Measurements from ENCODE around the gene ATMIN. TPM values are rescaled to one million over a fixed set of nuclear protein-coding genes. Genes with fewer than 3 reads are reported as not detected.

ATMIN gene
- total RNA-seq, 5 donors from 2014 or later (not counting 1 experiment from before 2014, with no cell fraction given): 30.2 to 36.2 (median 31.8) TPM

DNA sequence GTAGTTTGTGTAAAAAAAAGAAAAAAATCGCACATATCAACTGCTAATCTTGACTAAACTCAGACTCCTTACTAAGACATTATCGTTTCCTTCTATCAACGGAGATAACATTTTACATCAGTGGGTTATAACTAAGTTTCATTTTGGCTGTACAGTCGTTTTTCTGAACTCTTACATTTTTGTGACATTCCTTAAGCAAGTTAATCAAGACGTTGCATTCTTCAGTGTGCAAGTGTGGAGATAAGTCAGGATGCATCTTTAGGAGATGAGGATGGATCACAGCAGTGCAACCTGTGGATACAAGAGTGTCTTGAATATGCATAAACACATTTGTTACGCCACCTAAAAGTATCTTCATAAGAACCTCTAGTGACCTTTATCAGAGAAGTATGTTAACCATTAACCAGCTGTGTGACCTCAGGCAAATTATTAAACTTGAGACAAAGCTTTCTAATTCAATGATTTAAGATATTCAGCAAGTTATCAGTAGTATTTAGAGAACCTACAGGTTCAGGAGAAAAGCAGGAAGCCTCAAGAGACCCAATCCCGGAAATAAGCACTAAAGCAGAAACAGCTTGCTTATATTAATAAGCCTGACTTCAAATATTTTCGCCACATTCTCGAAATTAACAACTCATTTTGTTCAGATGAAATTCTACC, 38.4 kb upstream of the ATMIN start:
- Histone ChIP-seq H3K4me3 (ENCODE audit: control insufficient read depth in 1 of 2, extremely low read depth in 1 of 2, low read length in 1 of 2) (peak overlapping the region; percentile 44 to 49), H3K36me3 (ENCODE audit: control insufficient read depth in 2 of 2, extremely low read depth in 1 of 2, insufficient read depth in 1 of 2, low read length in 1 of 2) (peaks cover 0 to 10% of the 10 kb centered on the region in 2 donors), H3K9me3 (no peaks in the 10 kb centered on the region), H3K27ac (ENCODE audit: low read length) (peak overlapping the region; percentile 61), H3K4me1 (ENCODE audit: control insufficient read depth in 1 of 2, extremely low read depth in 1 of 2, insufficient read depth in 2 of 2, low read length in 2 of 2) (peaks cover 5 to 10% of the 10 kb centered on the region in 2 experiments), H3K27me3 (replicated peaks in 1 of 2; ENCODE audit: control insufficient read depth in 2 of 2, extremely low read depth in 1 of 2, insufficient read depth in 2 of 2, low read length in 1 of 2) (no peaks in the 10 kb centered on the region)
- Mint-ChIP-seq H3K4me3 (peak overlapping the region; percentile 80 to 86 (median 82)), H3K27ac (peak overlapping the region; percentile 93 to 95), H3K27me3 (no peaks in the 10 kb centered on the region), H3K9me3 (no peaks in the 10 kb centered on the region), H3K4me1 (peaks cover 63 to 95% (median 76%) of the 10 kb centered on the region in 3 donors), H3K36me3 (peaks cover 25% of the 10 kb centered on the region)
- CTCF ChIA-PET: interaction anchor here (0.6 to 1.4 kb wide), 6 partner anchors 7 to 38 kb away, joined by 3 to 7 read pairs (median 4); partner anchors contain the start of genes ATMIN (in 1 of the 2), CENPN (in 1 of the 2) and CMC2 (in 1 of the 2)
- peak in 1 of 35 experiments; percentile 40 for DNase-seq
- peak; percentile 68 to 76 (median 72) for ATAC-seq (replicated peaks in 1 of 4)
- no CpG with 5 or more reads among the region's 9 CpGs for WGBS (ENCODE audit: insufficient coverage)
- POLR2A ChIA-PET: interaction anchor here (0.6 kb wide), 3 partner anchors 26 to 80 kb away, joined by 3 read pairs; partner anchors contain the start of gene C16orf46 (in 1 of the 2)

DNA sequence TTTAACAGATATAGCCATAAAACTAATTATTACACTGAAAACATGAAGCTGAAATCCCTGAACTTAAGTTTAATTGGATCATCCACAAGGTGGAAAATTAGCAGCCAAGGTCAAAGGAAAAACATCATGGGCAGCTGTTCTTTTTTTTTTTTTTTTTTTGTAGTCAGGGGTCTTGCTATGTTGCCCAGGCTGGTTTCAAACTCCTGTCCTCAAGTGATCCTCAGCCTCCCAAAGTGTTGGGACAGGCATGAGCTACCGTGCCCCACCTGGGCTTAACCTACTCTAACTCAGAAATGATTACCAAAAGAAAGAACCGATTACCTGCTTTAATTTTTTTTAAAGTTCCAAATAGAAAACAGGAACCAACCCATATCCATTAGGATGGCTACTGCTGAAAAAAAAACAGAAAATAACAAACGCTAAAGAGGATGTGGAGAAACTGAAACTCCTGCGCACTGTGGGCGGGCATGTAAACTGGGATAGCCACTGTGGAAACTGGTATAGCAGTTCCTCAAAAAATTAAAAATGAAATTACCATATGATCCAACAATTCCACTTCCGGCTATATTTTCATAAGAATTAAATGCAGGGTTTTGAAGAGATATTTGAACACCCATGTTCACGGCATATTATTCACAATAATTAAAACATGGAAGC, 37.5 kb upstream of the ATMIN start:
- peaks cover 23% of the 10 kb centered on the region for H3K36me3 Mint-ChIP-seq
- peaks cover 66 to 95% (median 80%) of the 10 kb centered on the region in 3 donors for H3K4me1 Mint-ChIP-seq
- H3K27ac Mint-ChIP-seq: peak overlapping the region; percentile 66 to 95
- no peaks in the 10 kb centered on the region for H3K9me3 ChIP-seq
- WGBS (ENCODE audit: insufficient coverage): 83% methylated on average over 1 of the region's 7 CpGs
- CTCF ChIA-PET: interaction anchor here (0.6 to 1.4 kb wide), 5 partner anchors 9 to 183 kb away, joined by 3 to 5 read pairs (median 4); partner anchors contain the start of genes ATMIN (in 1 of the 2), CENPN (in 1 of the 2) and CMC2 (in 1 of the 2)
- H3K4me3 ChIP-seq (ENCODE audit: control insufficient read depth in 1 of 2, extremely low read depth in 1 of 2, low read length in 1 of 2): no peak overlapping the region
- ATAC-seq (replicated peaks in 1 of 4) (no peak), DNase-seq (no peak)
- no peaks in the 10 kb centered on the region for H3K9me3 Mint-ChIP-seq
- peaks cover 5 to 10% of the 10 kb centered on the region in 2 experiments for H3K4me1 ChIP-seq (ENCODE audit: control insufficient read depth in 1 of 2, extremely low read depth in 1 of 2, insufficient read depth in 2 of 2, low read length in 2 of 2)
- POLR2A ChIA-PET: interaction anchor here (0.6 to 0.7 kb wide), 2 partner anchors 33 to 79 kb away, joined by 3 read pairs; partner anchors contain the start of gene C16orf46 (in 1 of the 2)
- H3K27me3 Mint-ChIP-seq: no peaks in the 10 kb centered on the region
- peak overlapping the region; percentile 63 to 82 (median 80) for H3K4me3 Mint-ChIP-seq
- peak overlapping the region; percentile 61 for H3K27ac ChIP-seq (ENCODE audit: low read length)
- peaks cover 0 to 3% of the 10 kb centered on the region in 2 donors for H3K36me3 ChIP-seq (ENCODE audit: control insufficient read depth in 2 of 2, extremely low read depth in 1 of 2, insufficient read depth in 1 of 2, low read length in 1 of 2)
- no peaks in the 10 kb centered on the region for H3K27me3 ChIP-seq (replicated peaks in 1 of 2; ENCODE audit: control insufficient read depth in 2 of 2, extremely low read depth in 1 of 2, insufficient read depth in 2 of 2, low read length in 1 of 2)

DNA sequence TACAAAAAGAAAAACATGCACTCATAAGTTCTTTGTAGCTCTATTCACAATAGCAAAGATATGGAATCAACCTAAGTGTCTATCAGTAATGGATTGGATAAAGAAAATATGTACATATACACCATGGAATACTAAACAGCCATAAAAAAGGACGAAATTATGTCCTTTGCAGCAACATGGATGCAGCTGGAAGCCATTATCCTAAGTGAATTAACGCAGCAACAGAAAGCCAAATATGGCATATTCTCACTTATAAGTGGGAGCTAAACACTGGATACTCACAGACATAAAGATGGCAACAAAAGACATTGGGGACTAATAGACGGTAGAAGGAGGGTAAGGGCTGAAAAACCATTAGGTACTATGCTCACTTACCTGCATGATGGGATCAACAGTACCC, 34.8 kb upstream of the ATMIN start:
- CTCF ChIA-PET: interaction anchor here (0.6 to 2.6 kb wide), 3 partner anchors 34 to 77 kb away, joined by 3 to 6 read pairs (median 3); no protein-coding TSS in a partner anchor
- peaks cover 13% of the 10 kb centered on the region for H3K36me3 Mint-ChIP-seq
- H3K36me3 ChIP-seq (ENCODE audit: control insufficient read depth in 2 of 2, extremely low read depth in 1 of 2, insufficient read depth in 1 of 2, low read length in 1 of 2): no peaks in the 10 kb centered on the region
- peaks cover 72 to 92% (median 86%) of the 10 kb centered on the region in 3 donors for H3K4me1 Mint-ChIP-seq
- no peak overlapping the region for H3K4me3 Mint-ChIP-seq
- no peak for DNase-seq
- H3K27me3 ChIP-seq (replicated peaks in 1 of 2; ENCODE audit: control insufficient read depth in 2 of 2, extremely low read depth in 1 of 2, insufficient read depth in 2 of 2, low read length in 1 of 2): no peaks in the 10 kb centered on the region
- no peaks in the 10 kb centered on the region for H3K9me3 Mint-ChIP-seq
- peaks cover 19 to 25% of the 10 kb centered on the region in 2 experiments for H3K4me1 ChIP-seq (ENCODE audit: control insufficient read depth in 1 of 2, extremely low read depth in 1 of 2, insufficient read depth in 2 of 2, low read length in 2 of 2)
- H3K27ac ChIP-seq (ENCODE audit: low read length): no peak overlapping the region
- POLR2A ChIA-PET: no interaction called here
- H3K27ac Mint-ChIP-seq: no peak overlapping the region
- H3K4me3 ChIP-seq (ENCODE audit: control insufficient read depth in 1 of 2, extremely low read depth in 1 of 2, low read length in 1 of 2): no peak overlapping the region
- ATAC-seq (replicated peaks in 1 of 4): no peak
- no peaks in the 10 kb centered on the region for H3K9me3 ChIP-seq
- 100% methylated on average over 1 of the region's 3 CpGs for WGBS (ENCODE audit: insufficient coverage)
- H3K27me3 Mint-ChIP-seq: no peaks in the 10 kb centered on the region

DNA sequence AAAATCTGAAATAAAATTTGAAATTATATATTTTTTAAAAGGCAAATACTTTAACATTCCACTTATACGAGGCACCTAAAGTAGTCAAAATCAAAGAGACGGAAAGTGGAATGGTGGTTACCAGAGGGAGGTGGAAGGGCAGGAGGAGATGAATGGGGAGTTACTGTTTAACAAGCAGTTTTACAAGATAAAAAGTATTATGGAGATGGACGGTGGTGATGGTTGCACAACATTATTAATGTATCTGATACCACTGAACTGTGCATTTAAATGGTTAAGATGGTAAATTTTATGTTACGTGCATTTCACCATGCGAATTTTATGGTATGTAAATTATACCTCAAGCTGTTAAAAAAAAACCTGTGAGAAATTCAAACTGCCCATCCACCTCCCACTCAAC, 34.3 kb upstream of the ATMIN start:
- peaks cover 21 to 25% of the 10 kb centered on the region in 2 experiments for H3K4me1 ChIP-seq (ENCODE audit: control insufficient read depth in 1 of 2, extremely low read depth in 1 of 2, insufficient read depth in 2 of 2, low read length in 2 of 2)
- no peak overlapping the region for H3K4me3 ChIP-seq (ENCODE audit: control insufficient read depth in 1 of 2, extremely low read depth in 1 of 2, low read length in 1 of 2)
- no peaks in the 10 kb centered on the region for H3K9me3 ChIP-seq
- H3K27me3 ChIP-seq (replicated peaks in 1 of 2; ENCODE audit: control insufficient read depth in 2 of 2, extremely low read depth in 1 of 2, insufficient read depth in 2 of 2, low read length in 1 of 2): no peaks in the 10 kb centered on the region
- H3K36me3 ChIP-seq (ENCODE audit: control insufficient read depth in 2 of 2, extremely low read depth in 1 of 2, insufficient read depth in 1 of 2, low read length in 1 of 2): no peaks in the 10 kb centered on the region
- no peak for ATAC-seq (replicated peaks in 1 of 4)
- Mint-ChIP-seq H3K27me3 (no peaks in the 10 kb centered on the region), H3K4me3 (no peak overlapping the region), H3K9me3 (no peaks in the 10 kb centered on the region), H3K4me1 (peaks cover 76 to 91% (median 87%) of the 10 kb centered on the region in 3 donors), H3K36me3 (peaks cover 13% of the 10 kb centered on the region), H3K27ac (no peak overlapping the region)
- ChIA-PET POLR2A (interaction anchor here in 1 of 2 donors (1.5 kb wide), 1 partner anchor 27 kb away, joined by 4 read pairs; no protein-coding TSS in a partner anchor), CTCF (interaction anchor here in 1 of 2 donors (0.9 to 2.6 kb wide), 3 partner anchors 34 to 75 kb away, joined by 4 to 6 read pairs (median 6); partner anchors contain the start of genes ATMIN and C16orf46)
- no peak for DNase-seq
- no peak overlapping the region for H3K27ac ChIP-seq (ENCODE audit: low read length)
- 100% methylated on average over 1 of the region's 5 CpGs for WGBS (ENCODE audit: insufficient coverage)

DNA sequence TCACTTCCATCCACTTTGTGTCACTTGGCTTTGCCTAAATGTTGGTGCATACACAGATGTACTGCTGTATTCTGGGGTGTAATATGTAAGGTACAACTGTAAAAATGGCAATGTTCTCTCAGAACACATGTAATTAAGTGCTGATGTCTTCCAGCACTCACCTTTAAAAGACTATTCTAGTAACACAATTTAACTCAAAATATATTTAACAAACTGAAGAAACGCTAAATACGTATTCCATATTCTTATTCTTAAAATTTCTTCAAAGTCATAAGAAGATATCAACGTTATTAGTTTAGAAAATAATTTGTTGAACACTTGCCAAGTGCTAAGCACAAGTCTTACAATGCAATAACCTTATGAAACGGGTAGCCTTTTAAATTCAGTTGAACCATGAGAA, 32.6 kb upstream of the ATMIN start:
- WGBS (ENCODE audit: insufficient coverage): 71% methylated on average over 1 of the region's 4 CpGs
- H3K4me1 ChIP-seq (ENCODE audit: control insufficient read depth in 1 of 2, extremely low read depth in 1 of 2, insufficient read depth in 2 of 2, low read length in 2 of 2): peaks cover 11 to 27% of the 10 kb centered on the region in 2 experiments
- no peak overlapping the region for H3K4me3 ChIP-seq (ENCODE audit: control insufficient read depth in 1 of 2, extremely low read depth in 1 of 2, low read length in 1 of 2)
- CTCF ChIA-PET: interaction anchor here in 1 of 2 donors (0.8 to 2.2 kb wide), 5 partner anchors 10 to 74 kb away, joined by 3 to 10 read pairs (median 6); partner anchors contain the start of genes ATMIN and C16orf46
- peak overlapping the region; percentile 79 for H3K27ac ChIP-seq (ENCODE audit: low read length)
- peaks cover 13% of the 10 kb centered on the region for H3K36me3 Mint-ChIP-seq
- no peaks in the 10 kb centered on the region for H3K36me3 ChIP-seq (ENCODE audit: control insufficient read depth in 2 of 2, extremely low read depth in 1 of 2, insufficient read depth in 1 of 2, low read length in 1 of 2)
- peaks cover 66 to 83% (median 76%) of the 10 kb centered on the region in 3 donors for H3K4me1 Mint-ChIP-seq
- H3K4me3 Mint-ChIP-seq: peak overlapping the region in 2 of 3 donors; percentile 78 to 88
- no peaks in the 10 kb centered on the region for H3K27me3 Mint-ChIP-seq
- no peaks in the 10 kb centered on the region for H3K9me3 Mint-ChIP-seq
- POLR2A ChIA-PET: interaction anchor here in 1 of 2 donors (1.5 kb wide), 1 partner anchor 28 kb away, joined by 4 read pairs; no protein-coding TSS in a partner anchor
- H3K27me3 ChIP-seq (replicated peaks in 1 of 2; ENCODE audit: control insufficient read depth in 2 of 2, extremely low read depth in 1 of 2, insufficient read depth in 2 of 2, low read length in 1 of 2): no peaks in the 10 kb centered on the region
- no peaks in the 10 kb centered on the region for H3K9me3 ChIP-seq
- H3K27ac Mint-ChIP-seq: peak overlapping the region; percentile 82 to 93
- no peak for DNase-seq
- ATAC-seq (replicated peaks in 1 of 4): no peak
